ENCODE measurements around the gene MTMR4. TPM values are rescaled to one million over a fixed set of nuclear protein-coding genes. Genes with fewer than 3 reads are reported as not detected.

The MTMR4 gene
- total RNA-seq, 2 donors from 2014 or later = 13.9 TPM

GRCh38 chr17:58539698-58540097, 25.3 kb upstream of the MTMR4 start:
- no peaks in the 10 kb centered on the region for H3K9me3 ChIP-seq
- DNase-seq (ENCODE audit: low spot score) = no peak
- no peak overlapping the region for H3K4me3 ChIP-seq
- H3K27ac ChIP-seq = no peak overlapping the region
- H3K27me3 ChIP-seq = no peaks in the 10 kb centered on the region
- peaks cover 0 to 38% of the 10 kb centered on the region in 2 donors for H3K4me1 ChIP-seq
- no peaks in the 10 kb centered on the region for H3K36me3 ChIP-seq
- TF ChIP-seq, protein P1, sequence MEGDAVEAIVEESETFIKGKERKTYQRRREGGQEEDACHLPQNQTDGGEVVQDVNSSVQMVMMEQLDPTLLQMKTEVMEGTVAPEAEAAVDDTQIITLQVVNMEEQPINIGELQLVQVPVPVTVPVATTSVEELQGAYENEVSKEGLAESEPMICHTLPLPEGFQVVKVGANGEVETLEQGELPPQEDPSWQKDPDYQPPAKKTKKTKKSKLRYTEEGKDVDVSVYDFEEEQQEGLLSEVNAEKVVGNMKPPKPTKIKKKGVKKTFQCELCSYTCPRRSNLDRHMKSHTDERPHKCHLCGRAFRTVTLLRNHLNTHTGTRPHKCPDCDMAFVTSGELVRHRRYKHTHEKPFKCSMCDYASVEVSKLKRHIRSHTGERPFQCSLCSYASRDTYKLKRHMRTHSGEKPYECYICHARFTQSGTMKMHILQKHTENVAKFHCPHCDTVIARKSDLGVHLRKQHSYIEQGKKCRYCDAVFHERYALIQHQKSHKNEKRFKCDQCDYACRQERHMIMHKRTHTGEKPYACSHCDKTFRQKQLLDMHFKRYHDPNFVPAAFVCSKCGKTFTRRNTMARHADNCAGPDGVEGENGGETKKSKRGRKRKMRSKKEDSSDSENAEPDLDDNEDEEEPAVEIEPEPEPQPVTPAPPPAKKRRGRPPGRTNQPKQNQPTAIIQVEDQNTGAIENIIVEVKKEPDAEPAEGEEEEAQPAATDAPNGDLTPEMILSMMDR (IDR thresholded peaks at IDR 0.05) = no peak

DNA sequence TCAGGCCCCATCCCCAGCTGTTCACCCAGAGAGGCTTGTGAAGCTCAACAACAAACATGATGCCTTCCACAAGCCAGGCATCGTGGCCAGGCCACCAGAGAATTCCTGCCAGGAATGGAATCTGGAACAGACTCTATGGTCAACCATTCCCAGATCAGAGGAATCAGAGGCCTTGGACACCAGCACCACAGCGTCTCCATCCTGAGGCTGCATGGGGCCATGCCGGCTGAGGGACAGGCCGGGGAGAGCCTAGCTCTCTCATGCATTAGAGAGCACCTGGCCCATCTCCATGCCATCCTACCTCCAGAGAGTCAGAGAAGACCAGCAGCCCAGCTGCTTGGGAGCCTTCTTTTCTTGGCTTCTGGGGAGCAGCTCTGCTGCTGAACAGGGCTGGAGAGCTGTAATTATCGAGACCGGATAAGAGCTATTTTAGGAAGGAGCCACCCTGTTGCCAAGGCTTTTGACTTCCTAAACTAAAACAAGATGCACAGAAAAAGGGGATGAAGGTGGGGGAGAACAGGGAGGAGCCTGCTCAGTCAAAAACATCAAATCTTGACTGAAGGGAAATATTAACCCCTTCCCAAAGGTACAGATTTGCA, 24.5 kb upstream of the MTMR4 start:
- Histone ChIP-seq H3K4me3 (no peak overlapping the region), H3K9me3 (no peaks in the 10 kb centered on the region), H3K27me3 (no peaks in the 10 kb centered on the region), H3K27ac (peak overlapping the region; percentile 18 to 29), H3K4me1 (peaks cover 0 to 46% of the 10 kb centered on the region in 2 donors), H3K36me3 (no peaks in the 10 kb centered on the region)
- TF ChIP-seq, protein P1 (IDR thresholded peaks at IDR 0.05) = no peak
- DNase-seq (ENCODE audit: low spot score) = no peak

DNA sequence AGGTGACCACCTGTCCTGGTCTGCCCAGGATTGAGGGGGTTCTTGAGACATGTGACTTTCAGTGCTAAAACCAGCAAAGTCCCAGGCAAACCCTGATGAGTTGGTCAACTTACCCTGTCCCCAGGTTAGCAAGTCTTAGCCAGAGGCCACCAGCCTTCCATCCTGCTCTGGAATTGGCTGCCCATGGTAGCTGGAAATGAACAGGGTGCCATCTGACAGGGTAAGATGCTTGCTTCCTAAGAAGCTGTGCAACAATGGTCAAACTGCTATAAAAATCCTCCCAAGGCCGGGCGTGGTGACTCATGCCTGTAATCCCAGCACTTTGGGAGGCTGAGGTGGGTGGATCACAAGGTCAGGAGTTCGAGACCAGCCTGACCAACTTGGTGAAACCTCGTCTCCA, 22.8 kb upstream of the MTMR4 start:
- TF ChIP-seq, protein P1 (IDR thresholded peaks at IDR 0.05) = no peak
- H3K9me3 ChIP-seq = no peaks in the 10 kb centered on the region
- no peaks in the 10 kb centered on the region for H3K36me3 ChIP-seq
- H3K27ac ChIP-seq = no peak overlapping the region
- H3K27me3 ChIP-seq = no peaks in the 10 kb centered on the region
- DNase-seq (ENCODE audit: low spot score) = no peak
- H3K4me3 ChIP-seq = no peak overlapping the region
- H3K4me1 ChIP-seq = peaks cover 0 to 54% of the 10 kb centered on the region in 2 donors

GRCh38 chr17:58536542-58536941, 22.1 kb upstream of the MTMR4 start:
- H3K4me1 ChIP-seq = peaks cover 0 to 58% of the 10 kb centered on the region in 2 donors
- DNase-seq (ENCODE audit: low spot score) = no peak

GRCh38 chr17:58535431-58535830, 21.0 kb upstream of the MTMR4 start:
- Histone ChIP-seq H3K4me1 (peaks cover 0 to 69% of the 10 kb centered on the region in 2 donors), H3K4me3 (no peak overlapping the region), H3K36me3 (no peaks in the 10 kb centered on the region), H3K27ac (peak overlapping the region; percentile 49 to 54), H3K27me3 (no peaks in the 10 kb centered on the region), H3K9me3 (no peaks in the 10 kb centered on the region)
- TF ChIP-seq, protein P1 (IDR thresholded peaks at IDR 0.05) = no peak
- no peak for DNase-seq (ENCODE audit: low spot score)

More at GRCh38 chr17:58536542-58536941, 22.1 kb upstream of the MTMR4 start:
- Histone ChIP-seq H3K9me3 (no peaks in the 10 kb centered on the region), H3K36me3 (no peaks in the 10 kb centered on the region), H3K4me3 (no peak overlapping the region), H3K27me3 (no peaks in the 10 kb centered on the region), H3K27ac (no peak overlapping the region)
- TF ChIP-seq, protein P1 (IDR thresholded peaks at IDR 0.05) = no peak

DNA sequence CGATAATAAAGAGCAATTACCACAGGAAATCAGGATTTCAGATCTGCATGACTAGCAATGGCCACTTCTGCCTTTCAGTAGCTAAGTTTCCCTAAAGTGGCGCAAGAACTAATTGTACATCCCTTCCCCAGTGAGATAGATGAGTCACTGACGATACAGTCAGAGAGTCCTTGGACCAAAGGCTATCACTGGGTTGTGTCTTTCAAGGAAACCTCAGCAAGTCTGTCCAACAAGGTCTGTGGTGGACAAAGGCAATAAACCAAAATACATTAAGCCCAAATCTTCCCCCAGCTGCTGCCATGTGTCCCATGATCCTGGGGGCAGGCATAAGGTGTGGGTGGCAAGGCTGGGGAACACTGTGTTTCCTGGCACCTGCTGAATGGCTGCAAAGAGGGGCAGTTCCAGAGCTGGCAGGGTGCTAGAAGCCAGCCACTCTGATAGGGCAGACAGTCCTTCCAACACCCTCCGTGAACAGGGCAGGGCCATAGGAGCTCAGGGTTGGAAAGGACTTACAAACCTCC, 20.5 kb upstream of the MTMR4 start:
- Histone ChIP-seq H3K4me3 (no peak overlapping the region), H3K27ac (peak overlapping the region; percentile 49 to 54), H3K27me3 (no peaks in the 10 kb centered on the region), H3K4me1 (peaks cover 0 to 69% of the 10 kb centered on the region in 2 donors), H3K36me3 (no peaks in the 10 kb centered on the region), H3K9me3 (no peaks in the 10 kb centered on the region)
- TF ChIP-seq, protein P1 (IDR thresholded peaks at IDR 0.05) = no peak
- DNase-seq (ENCODE audit: low spot score) = no peak
